Liver (tissue), 9 donors: ENCODE data around the gene MARCHF11. TPM values are rescaled to one million over a fixed set of nuclear protein-coding genes. Genes with fewer than 3 reads are reported as not detected.

Source experiments
- DNase-seq: peaks from one replicate; pipeline ENCODE4 v3.0.0-alpha.2; 2017; ENCODE audit warnings: low spot score
- H3K27ac ChIP-seq, 2 donors: one replicate each; pipeline ENCODE4 v1.7.0; 2013; ENCODE audit warnings: inconsistent platforms in 2 of 2, low read length in 2 of 2, control low read depth in 1 of 2, low read depth in 1 of 2, mild to moderate bottlenecking in 1 of 2
- H3K27me3 ChIP-seq, 4 donors: one replicate each; pipeline versions ENCODE4 v1.6.1 to v1.7.0; 2013; ENCODE audit warnings: low read length in 3 of 4, inconsistent platforms in 1 of 4, mild to moderate bottlenecking in 1 of 4, moderate library complexity in 1 of 4; ENCODE audit not compliant: control insufficient read depth in 4 of 4, insufficient read depth in 4 of 4
- H3K36me3 ChIP-seq, 4 donors: one replicate each; pipeline versions ENCODE4 v1.6.1 to v1.7.0; 2013; ENCODE audit warnings: low read length in 3 of 4, mild to moderate bottlenecking in 3 of 4, low read depth in 1 of 4, moderate library complexity in 1 of 4; ENCODE audit not compliant: control insufficient read depth in 4 of 4, insufficient read depth in 3 of 4
- H3K4me1 ChIP-seq, 4 donors: one replicate each; pipeline versions ENCODE4 v1.6.1 to v1.7.0; 2013; ENCODE audit warnings: low read length in 3 of 4, mild to moderate bottlenecking in 3 of 4, moderate library complexity in 1 of 4; ENCODE audit not compliant: control insufficient read depth in 4 of 4, insufficient read depth in 4 of 4
- H3K4me3 ChIP-seq, 3 donors: one replicate each; pipeline versions ENCODE4 v1.6.1 to v1.7.0; 2013; ENCODE audit warnings: low read length in 3 of 3, control low read depth in 1 of 3, low read depth in 1 of 3, mild to moderate bottlenecking in 1 of 3
- H3K9ac ChIP-seq, 2 donors: one replicate each; pipeline ENCODE4 v1.7.0; 2013; ENCODE audit warnings: low read length in 2 of 2, mild to moderate bottlenecking in 2 of 2, moderate library complexity in 2 of 2, control low read depth in 1 of 2, low read depth in 1 of 2
- H3K9me3 ChIP-seq, 4 donors: one replicate each; pipeline versions ENCODE4 v1.6.1 to v1.7.0; 2013; ENCODE audit warnings: low read length in 3 of 4; ENCODE audit not compliant: control insufficient read depth in 4 of 4
- EGR1 ChIP-seq, 2 donors: IDR thresholded peaks; 2 replicates each; pipeline ENCODE4 v1.6.1; 2016 to 2018; ENCODE audit warnings: antibody characterized with exemption in 2 of 2, low read depth in 2 of 2
- FOXA1 ChIP-seq: IDR thresholded peaks from 2 replicates; pipeline ENCODE4 v1.6.1; 2016; ENCODE audit warnings: antibody characterized with exemption
- FOXA2 ChIP-seq: IDR thresholded peaks from 2 replicates; pipeline ENCODE4 v1.6.1; 2016; ENCODE audit warnings: antibody characterized with exemption
- GABPA ChIP-seq, 2 donors: IDR thresholded peaks in 1 of 2; conservative IDR thresholded peaks in 1 of 2; 2 replicates each; pipeline ENCODE4 v1.6.1; 2016; ENCODE audit warnings: antibody characterized with exemption in 2 of 2, mild to moderate bottlenecking in 1 of 2, moderate library complexity in 1 of 2
- HNF4A ChIP-seq, 2 donors: conservative IDR thresholded peaks; 2 replicates each; pipeline ENCODE4 v1.6.1; 2016; ENCODE audit warnings: antibody characterized with exemption in 2 of 2, mild to moderate bottlenecking in 2 of 2
- HNF4G ChIP-seq: IDR thresholded peaks from 2 replicates; pipeline ENCODE4 v1.6.1; 2016; ENCODE audit warnings: antibody characterized with exemption
- JUND ChIP-seq, 2 donors: IDR thresholded peaks; 2 replicates each; pipeline ENCODE4 v1.6.1; 2016; ENCODE audit warnings: antibody characterized with exemption in 2 of 2
- NR2F2 ChIP-seq: IDR thresholded peaks from 2 replicates; pipeline ENCODE4 v1.6.1; 2016; ENCODE audit warnings: antibody characterized with exemption
- RAD21 ChIP-seq, 2 donors: IDR thresholded peaks; 2 replicates each; pipeline ENCODE4 v1.6.1; 2016; ENCODE audit warnings: antibody characterized with exemption in 2 of 2, mild to moderate bottlenecking in 2 of 2
- REST ChIP-seq: IDR thresholded peaks from 2 replicates; pipeline ENCODE4 v1.6.1; 2016; ENCODE audit warnings: antibody characterized with exemption, mild to moderate bottlenecking
- RXRA ChIP-seq, 2 donors: IDR thresholded peaks; 2 replicates each; pipeline ENCODE4 v1.6.1; 2017 to 2018; ENCODE audit warnings: antibody characterized with exemption in 2 of 2, mild to moderate bottlenecking in 1 of 2
- SP1 ChIP-seq: IDR thresholded peaks from 2 replicates; pipeline ENCODE4 v1.6.1; 2018; ENCODE audit warnings: antibody characterized with exemption, mild to moderate bottlenecking
- TAF1 ChIP-seq: conservative IDR thresholded peaks from 2 replicates; pipeline ENCODE4 v1.6.1; 2016; ENCODE audit warnings: antibody characterized with exemption, mild to moderate bottlenecking
- YY1 ChIP-seq: IDR thresholded peaks from 2 replicates; pipeline ENCODE4 v1.6.1; 2016; ENCODE audit warnings: antibody characterized with exemption, mild to moderate bottlenecking
- WGBS: extraction: QIAGEN DNeasy Blood & Tissue Kit; methylation state at CpG from one replicate; pipeline ENCODE4 v1.1.7; 2013; 5-methylcytosine and 5-hydroxymethylcytosine counted together
- polyA plus RNA-seq, 2 donors: library from polyadenylated mRNA; stranded (reverse) in 1 of 2; unstranded in 1 of 2; fragments of 200-250 nt in 1 of 2; fragments of >200 nt in 1 of 2; fragmentation: Nextera tagmentation in 1 of 2; extraction: Ambion mirVana in 1 of 2; gene quantifications; one replicate each; pipeline versions ENCODE4 v1.2.1 to v1.2.3, GENCODE V29; 2013 to 2015
- total RNA-seq, 2 donors: library from RNA; depleted of rRNA; stranded (reverse); fragments of >200 nt; gene quantifications; one replicate each; pipeline ENCODE4 v1.2.3, GENCODE V29; 2014
- TF ChIP-seq, protein P1 (sequence below): fragments of 150-350 bp; IDR thresholded peaks from 2 replicates; pipeline ENCODE4 v1.5.1; 2017; ENCODE audit warnings: improper control_type of control experiment, low read depth, low read length; ENCODE audit not compliant: missing input control
- TF ChIP-seq, protein P2 (sequence below): IDR thresholded peaks from 2 replicates; pipeline ENCODE4 v1.6.1; 2016; ENCODE audit warnings: antibody characterized with exemption
- TF ChIP-seq, protein P3 (sequence below): IDR thresholded peaks from 2 replicates; pipeline ENCODE4 v1.6.1; 2016; ENCODE audit warnings: antibody characterized with exemption
- TF ChIP-seq, protein P4 (sequence below): IDR thresholded peaks from 2 replicates; pipeline ENCODE4 v1.6.1; 2016; ENCODE audit warnings: antibody characterized with exemption
- donor health status: healthy.
- donor health status: healthy.
- donor health status: healthy.
- donor health status: healthy.
- donor health status: healthy.

The MARCHF11 gene
- total and polyA plus RNA-seq, 4 donors, result 0.05 TPM; not detected in 3

DNA sequence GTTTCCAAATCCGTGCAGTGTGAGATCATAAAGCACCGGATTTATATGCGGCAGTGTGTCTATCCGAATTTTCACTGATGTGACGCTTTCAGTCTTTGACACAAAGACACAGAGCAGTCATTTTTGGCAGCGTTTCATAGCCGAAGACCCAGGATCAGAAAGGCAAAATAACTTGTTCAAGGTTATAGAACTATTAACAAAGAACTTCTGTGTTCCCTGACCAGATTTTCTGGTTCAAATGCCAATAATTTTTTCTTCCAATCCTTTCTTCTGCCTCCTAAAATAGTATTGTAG lies 1.1 kb upstream of the MARCHF11 start:
- Histone ChIP-seq H3K9ac (no peak overlapping the region), H3K4me3 (no peak overlapping the region), H3K9me3 (peaks cover 0 to 3% (median 1%) of the 10 kb centered on the region in 4 donors), H3K36me3 (no peaks in the 10 kb centered on the region), H3K4me1 (peaks cover 0 to 7% (median 0%) of the 10 kb centered on the region in 4 donors), H3K27ac (no peak overlapping the region), H3K27me3 (peaks cover 0 to 14% (median 5%) of the 10 kb centered on the region in 4 donors)
- TF ChIP-seq RAD21 (IDR thresholded peaks at IDR 0.05) (no peak), HNF4A (conservative IDR thresholded peaks at IDR 0.05) (no peak), JUND (IDR thresholded peaks at IDR 0.05) (no peak), FOXA1 (no peak), TAF1 (no peak), RXRA (IDR thresholded peaks at IDR 0.05) (no peak), NR2F2 (no peak), EGR1 (IDR thresholded peaks at IDR 0.05; ENCODE audit: low read depth in 2 of 2) (no peak), SP1 (no peak), YY1 (no peak), FOXA2 (no peak), HNF4G (no peak), GABPA (IDR thresholded peaks at IDR 0.05 in 1 of 2, conservative IDR thresholded peaks at IDR 0.05 in 1 of 2) (no peak), REST (no peak)
- TF ChIP-seq, protein P1, sequence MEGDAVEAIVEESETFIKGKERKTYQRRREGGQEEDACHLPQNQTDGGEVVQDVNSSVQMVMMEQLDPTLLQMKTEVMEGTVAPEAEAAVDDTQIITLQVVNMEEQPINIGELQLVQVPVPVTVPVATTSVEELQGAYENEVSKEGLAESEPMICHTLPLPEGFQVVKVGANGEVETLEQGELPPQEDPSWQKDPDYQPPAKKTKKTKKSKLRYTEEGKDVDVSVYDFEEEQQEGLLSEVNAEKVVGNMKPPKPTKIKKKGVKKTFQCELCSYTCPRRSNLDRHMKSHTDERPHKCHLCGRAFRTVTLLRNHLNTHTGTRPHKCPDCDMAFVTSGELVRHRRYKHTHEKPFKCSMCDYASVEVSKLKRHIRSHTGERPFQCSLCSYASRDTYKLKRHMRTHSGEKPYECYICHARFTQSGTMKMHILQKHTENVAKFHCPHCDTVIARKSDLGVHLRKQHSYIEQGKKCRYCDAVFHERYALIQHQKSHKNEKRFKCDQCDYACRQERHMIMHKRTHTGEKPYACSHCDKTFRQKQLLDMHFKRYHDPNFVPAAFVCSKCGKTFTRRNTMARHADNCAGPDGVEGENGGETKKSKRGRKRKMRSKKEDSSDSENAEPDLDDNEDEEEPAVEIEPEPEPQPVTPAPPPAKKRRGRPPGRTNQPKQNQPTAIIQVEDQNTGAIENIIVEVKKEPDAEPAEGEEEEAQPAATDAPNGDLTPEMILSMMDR, result no peak
- TF ChIP-seq, protein P2, sequence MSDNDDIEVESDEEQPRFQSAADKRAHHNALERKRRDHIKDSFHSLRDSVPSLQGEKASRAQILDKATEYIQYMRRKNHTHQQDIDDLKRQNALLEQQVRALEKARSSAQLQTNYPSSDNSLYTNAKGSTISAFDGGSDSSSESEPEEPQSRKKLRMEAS, result no peak
- TF ChIP-seq, protein P3, sequence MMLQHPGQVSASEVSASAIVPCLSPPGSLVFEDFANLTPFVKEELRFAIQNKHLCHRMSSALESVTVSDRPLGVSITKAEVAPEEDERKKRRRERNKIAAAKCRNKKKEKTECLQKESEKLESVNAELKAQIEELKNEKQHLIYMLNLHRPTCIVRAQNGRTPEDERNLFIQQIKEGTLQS, result no peak
- TF ChIP-seq, protein P4, sequence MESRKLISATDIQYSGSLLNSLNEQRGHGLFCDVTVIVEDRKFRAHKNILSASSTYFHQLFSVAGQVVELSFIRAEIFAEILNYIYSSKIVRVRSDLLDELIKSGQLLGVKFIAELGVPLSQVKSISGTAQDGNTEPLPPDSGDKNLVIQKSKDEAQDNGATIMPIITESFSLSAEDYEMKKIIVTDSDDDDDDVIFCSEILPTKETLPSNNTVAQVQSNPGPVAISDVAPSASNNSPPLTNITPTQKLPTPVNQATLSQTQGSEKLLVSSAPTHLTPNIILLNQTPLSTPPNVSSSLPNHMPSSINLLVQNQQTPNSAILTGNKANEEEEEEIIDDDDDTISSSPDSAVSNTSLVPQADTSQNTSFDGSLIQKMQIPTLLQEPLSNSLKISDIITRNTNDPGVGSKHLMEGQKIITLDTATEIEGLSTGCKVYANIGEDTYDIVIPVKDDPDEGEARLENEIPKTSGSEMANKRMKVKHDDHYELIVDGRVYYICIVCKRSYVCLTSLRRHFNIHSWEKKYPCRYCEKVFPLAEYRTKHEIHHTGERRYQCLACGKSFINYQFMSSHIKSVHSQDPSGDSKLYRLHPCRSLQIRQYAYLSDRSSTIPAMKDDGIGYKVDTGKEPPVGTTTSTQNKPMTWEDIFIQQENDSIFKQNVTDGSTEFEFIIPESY, result no peak
- WGBS, result 29% methylated on average over 7 of the region's 7 CpGs
- no peak for DNase-seq
